HG03280 (cell line): ENCODE measurements around the gene UVSSA.
"Not testable (repeated sequence)": the region's sequence is repeated elsewhere in the genome, so short reads cannot be mapped to it uniquely, and the experiment has no call there.

Experiments
- ATAC-seq: cut with Tn5 transposase; IDR thresholded peaks from one replicate; pipeline ENCODE4 v1.9.1; 2021; ENCODE audit warnings: mild to moderate bottlenecking, moderate library complexity; ENCODE audit not compliant: unreplicated experiment

UVSSA gene

DNA sequence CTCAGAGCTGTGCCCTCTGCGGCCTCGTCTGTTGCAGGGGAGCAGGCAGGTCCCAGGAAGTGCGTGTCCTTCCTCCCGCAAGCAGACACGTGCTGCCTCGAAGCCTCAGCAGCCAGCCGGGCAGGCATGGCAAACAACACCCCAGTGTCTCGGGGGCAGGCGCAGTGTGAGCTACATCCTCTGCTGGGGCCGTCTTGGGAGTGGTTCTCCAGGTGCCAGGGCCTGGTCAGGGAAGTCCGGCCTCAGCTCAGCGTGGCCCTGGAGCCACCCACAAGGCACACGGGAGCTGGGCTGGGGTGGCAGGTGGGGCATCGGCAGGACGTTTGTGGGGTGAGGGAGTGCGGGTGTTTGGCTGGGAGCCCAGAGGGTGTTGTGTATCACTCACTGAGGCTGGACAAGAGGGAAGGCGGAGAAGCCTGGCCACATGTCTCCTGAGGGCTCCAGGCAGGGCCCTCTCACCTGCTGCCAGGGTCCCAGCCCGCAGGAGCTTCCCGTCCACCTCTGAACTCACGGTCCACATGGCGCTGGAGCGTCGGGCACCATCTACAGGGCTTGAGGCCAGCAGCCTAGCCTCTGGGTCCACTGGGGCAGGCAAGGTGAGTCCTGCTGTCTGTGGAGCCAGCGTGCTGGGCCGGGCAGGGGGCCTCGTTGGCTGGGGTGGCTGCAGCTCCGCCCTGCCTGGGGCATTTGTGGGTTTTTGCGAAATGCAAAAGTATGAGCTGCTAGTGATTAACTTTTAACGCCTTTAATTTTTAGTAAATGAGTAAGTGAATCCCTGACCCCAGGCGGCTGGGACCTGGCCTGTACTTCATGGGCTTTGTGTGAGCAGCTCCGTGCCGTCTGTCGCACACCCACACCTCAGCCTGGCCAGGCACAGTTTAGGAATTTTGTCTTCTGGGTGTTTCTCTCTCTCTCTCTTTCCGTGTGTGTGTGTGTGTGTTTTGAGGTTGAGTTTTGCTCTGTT lies 17.3 kb upstream of the UVSSA start:
- no peak for ATAC-seq

DNA sequence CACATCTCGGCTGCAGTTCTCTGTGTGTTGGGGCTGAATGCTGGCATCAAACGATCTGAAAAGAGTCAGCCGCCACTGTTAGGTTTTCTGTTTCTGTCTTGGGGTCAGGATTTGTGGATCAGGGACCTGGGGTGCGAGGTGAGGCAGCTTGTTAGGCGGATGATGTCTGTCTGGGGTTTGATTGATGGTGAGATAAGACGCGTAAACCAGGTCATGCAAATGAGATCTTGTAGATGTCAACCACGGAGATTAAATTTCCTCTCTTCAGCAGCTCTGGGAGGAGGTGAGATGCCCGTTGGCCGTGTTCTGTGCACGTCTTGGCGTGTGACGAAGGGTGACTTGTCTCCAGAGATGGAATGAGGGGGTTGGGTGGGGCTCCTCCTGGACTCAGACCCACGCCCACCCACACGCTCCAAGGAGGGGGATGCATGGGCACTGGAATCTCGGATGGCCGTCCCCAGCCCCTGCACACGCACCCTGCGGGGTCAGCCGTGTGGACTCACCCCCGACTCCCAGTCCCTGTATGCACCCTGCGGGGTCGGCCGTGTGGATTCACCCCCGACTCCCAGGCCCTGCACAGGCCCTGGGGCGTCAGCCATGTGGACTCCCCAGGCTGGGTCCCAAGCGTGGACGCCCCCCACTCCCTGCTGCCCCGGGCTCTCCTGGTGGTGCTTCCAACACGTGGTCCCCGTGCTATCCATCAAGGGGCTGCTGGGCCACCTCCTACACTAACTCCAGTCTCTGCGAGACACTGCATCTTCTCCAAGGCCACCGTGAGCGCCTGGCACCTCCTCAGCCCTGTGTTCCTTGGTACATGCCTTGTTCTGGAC lies 16.0 kb upstream of the UVSSA start:
- no peak for ATAC-seq

DNA sequence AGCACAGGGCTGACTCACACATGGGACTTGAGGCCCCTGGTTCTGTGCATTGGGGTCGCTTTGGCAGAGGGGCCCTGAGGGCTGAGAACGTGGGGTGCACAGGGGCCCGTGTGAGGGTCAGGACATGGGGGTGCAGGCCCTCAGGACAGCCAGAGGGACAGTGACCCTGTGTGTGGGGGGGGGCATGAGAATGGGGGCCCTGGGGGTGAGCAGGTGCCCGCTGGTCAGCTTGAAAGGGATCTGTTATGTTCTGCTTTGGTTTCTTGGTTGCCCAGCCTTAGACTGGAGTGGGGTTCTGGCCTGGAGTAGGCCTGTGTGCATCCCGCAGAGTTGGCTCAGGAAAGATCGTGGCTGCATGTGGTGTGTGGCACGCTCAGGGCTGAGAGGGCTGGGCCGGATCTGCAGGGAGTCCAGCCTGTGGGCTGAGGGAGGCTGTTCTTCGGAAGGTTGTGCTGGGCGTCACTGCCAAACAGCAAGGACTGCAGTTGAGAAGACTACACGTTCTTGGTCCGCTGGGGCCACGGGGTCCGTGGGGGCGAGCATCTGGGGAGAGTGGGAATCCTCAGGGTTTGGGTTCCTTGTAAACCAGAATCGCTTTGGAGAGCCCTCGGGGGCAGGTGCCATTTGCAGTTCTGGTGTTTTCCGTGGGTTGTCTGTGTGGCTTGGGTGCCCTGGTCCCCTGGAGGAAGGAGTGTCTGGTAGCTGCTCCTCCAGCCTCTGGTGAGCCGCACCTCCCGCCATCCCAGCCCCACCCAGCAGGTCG lies 15.2 kb upstream of the UVSSA start:
- no peak for ATAC-seq

DNA sequence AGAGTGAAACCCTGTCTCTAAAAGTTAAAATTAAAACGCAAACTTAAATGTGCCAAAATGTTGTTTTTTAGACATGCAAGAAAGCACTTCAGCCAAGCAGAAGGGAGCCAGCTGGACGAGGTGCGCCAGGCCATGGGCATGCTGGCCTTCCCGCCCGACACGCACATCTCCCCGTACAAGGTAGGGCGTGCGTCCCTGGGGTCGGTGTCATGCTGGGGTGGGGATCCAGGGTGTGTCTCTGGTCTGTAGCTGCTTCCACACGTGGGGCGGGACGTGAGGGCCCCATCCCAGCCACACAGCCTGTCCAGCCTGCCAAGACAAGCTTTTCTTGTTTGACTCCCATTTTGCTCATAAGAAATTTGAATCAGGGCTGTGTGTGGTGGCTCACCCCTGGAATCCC lies 14.3 kb upstream of the UVSSA start:
- ATAC-seq: no peak

DNA sequence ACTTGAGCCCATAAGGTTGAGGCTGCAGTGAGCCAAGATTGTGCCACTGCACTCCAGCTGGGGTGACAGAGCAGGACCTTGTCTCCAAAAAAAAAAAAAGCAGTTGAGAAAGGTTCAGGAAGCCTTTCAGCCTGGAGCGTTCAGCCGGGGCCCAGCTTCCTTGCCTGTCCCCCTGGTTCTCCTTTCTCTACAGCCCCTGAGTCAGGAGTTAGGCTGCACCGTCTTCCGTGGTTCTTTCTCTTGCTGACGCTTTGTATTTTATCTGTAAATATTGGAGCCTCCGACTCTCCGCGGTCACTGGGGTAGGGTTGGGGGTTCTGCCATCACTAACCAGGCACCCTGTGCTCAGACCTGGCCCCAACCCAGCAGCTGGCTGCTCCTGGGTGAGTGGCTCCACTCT lies 13.8 kb upstream of the UVSSA start:
- ATAC-seq: no peak

DNA sequence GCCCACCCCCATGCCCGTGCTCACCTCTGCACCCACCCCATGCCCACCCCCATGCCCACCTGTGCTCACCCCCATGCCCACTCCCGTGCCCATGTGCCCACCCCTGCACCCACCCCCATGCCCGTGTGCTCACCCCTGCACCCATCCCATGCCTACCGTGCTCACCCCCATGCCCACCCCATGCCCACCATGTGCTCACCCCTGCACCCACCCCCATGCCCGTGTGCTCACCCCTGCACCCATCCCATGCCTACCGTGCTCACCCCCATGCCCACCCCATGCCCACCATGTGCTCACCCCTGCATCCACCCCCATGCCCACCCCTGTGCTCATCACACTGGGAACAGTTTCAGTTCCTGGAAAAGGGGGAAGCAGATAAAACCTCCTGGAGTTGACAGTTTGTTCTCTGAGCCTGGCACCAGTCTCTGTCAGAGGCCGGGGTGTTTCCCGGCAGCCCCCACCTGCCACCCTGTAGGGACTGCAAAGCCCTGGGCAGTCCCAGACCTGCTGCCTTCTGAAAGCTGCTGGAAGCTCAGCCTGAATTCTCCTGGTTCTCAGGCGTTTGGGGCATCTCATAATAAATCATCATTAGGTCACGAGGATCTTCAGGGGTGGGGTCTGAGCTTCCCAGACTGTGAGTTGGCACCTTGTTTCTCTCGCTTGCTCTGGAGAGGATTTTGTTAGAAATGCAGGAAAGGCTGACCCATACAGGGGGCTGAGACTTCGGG lies 13.0 kb upstream of the UVSSA start:
- ATAC-seq: not testable (repeated sequence)

DNA sequence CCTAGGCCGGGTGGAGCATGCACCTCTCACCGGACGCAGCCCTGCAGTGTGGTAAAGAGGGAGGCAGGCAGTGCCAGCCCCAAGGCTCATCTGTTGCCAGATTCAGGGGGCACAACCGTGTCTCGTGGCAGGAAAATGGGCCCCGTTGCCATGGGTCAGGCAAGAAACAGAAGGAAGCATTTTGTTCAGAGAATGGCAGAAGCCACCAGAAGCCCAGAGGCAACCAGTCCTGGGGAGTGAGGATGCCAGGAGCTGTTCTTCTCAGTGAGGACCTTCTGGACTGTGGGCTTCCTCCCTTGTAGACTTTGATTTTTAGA lies 12.5 kb upstream of the UVSSA start:
- ATAC-seq: no peak

DNA sequence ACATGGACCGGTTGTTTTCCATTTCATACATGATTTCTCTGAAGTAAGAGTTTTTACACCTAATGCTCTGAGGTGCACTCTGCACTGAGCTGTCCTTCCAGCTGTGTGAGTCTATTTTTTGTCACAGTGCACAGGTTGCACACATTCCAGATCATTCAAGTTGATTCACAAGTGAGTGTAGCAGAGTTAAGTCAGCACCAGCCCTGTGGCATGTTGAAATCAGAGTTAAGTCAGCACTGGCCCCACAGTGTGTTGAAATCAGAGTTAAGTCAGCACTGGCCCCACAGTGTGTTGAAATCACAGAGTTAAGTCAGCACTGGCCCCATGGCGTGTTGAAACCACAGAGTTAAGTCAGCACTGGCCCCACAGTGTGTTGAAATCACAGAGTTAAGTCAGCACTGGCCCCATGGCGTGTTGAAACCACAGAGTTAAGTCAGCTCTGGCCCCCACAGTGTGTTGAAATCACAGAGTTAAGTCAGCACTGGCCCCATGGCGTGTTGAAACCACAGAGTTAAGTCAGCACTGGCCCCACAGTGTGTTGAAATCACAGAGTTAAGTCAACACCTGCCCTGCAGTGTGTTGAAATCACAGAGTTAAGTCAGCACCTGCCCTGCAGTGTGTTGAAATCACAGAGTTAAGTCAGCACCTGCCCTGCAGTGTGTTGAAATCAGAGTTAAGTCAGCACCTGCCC lies 11.7 kb upstream of the UVSSA start:
- not testable (repeated sequence) for ATAC-seq

DNA sequence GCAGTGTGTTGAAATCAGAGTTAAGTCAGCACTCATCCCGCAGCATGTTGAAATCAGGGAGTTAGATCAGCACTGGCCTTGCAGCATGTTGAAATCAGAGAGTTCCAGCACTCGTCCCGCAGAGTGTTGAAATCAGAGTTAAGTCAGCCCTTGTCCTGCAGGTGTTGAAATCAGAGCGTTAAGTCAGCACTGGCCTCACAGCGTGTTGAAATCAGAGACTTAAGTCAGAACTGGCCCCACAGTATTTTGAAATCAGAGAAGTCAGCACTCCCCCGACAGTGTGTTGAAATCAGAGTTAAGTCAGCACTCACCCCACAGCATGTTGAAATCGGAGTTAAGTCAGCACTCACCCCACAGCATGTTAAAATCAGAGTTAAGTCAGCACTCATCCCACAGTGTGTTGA lies 10.9 kb upstream of the UVSSA start:
- ATAC-seq: no peak

DNA sequence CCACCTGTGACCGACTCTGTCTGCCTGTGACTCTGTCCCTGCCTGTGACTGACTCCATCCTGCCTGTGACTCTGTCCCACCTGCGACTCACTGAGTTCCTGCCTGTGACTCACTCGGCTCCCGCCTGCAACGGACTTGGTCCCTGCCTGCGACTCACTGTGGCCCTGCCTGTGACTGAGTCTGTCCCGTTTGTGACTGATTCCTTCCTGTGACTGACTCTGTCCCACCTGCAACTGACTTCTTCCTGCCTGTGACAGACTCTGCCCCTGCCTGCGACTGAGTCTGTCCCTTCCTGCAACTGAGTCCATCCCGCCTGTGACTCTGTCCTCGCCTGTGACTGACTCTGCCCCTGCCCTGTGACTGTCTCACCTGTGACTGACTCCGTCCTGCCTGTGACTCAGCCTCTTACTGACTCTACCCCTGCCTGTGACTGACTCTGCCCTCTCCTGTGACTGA lies 9.6 kb upstream of the UVSSA start:
- no peak for ATAC-seq

DNA sequence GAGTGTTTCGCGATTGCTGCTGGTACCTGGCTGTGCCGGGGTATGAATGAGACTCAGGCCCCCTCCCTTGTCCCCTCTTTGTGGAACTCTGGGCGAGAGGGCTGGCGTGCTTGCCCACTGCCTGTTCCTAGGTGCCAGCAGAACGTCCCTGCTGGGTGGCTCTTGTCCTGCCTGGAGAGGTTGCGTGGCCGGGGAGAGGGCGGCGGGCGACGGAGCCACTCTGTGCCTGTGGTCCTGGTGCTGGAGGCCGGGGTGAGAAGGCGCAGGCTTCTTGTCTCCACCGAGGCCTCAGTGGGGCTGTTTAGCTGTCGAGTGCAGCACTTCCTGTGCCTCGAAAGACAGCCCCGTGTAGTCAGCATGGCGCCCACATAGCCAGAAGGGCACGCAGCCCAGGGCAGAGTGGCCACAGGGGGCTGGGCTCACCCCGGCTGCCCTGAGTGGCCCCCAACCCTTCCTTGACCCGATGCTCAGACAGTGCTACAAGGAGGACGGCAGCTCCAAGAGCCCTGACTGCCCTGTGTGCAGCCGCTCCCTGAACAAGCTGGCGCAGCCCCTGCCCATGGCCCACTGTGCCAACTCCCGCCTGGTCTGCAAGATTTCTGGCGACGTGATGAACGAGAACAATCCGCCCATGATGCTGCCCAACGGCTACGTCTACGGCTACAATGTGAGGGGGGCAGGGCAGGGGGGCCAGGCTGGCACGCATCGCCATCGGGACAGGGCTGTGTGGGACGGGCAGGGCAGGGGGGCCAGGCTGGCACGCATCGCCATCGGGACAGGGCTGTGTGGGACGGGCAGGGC lies 8.9 kb upstream of the UVSSA start:
- ATAC-seq: no peak

DNA sequence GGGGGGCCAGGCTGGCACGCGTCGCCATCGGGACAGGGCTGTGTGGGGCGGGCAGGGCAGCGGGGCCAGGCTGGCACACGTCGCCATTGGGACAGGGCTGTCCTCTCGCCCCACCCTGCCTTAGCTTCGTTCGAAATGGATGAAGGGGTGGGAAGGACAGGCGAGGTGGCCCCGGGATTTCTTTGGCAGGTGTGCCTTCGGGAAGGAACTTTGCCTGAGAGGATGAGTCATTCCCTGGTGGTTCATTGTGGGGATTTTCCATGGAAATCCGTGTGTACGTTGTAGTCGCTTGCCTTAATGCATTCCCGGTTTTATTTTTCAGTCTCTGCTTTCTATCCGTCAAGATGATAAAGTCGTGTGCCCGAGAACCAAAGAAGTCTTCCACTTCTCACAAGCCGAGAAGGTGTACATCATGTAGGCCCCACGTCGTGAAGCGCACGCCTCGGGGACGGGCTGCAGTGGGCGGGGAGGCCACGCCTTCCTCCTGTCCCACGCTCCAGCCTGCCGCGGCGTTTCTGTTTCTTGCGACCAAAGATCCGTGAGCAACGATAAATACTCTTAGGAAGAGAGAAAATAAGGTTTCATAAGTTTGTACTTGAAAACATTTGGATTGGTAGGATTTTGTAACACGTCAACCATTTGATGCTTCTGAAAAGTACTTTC lies 8.1 kb upstream of the UVSSA start:
- no peak for ATAC-seq

DNA sequence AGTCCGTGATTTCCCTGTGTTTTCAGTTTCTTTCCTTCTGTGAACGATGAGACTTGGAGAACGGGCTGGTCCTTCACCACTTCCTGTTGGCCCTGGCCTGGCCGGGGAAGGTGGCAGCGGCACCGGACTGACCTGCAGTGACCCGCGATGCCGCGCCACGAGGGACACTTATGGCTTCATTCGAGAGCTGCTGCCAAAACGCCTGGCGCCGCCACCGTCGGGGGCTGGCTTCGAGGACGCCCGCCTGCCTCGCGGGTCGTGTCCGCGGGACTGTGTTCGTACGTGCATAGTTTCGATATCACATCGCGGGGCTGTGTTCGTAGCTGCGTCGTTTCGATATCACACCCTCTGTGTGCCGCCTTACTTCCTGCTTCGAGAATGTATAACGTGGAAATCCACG lies 7.5 kb upstream of the UVSSA start:
- no peak for ATAC-seq

DNA sequence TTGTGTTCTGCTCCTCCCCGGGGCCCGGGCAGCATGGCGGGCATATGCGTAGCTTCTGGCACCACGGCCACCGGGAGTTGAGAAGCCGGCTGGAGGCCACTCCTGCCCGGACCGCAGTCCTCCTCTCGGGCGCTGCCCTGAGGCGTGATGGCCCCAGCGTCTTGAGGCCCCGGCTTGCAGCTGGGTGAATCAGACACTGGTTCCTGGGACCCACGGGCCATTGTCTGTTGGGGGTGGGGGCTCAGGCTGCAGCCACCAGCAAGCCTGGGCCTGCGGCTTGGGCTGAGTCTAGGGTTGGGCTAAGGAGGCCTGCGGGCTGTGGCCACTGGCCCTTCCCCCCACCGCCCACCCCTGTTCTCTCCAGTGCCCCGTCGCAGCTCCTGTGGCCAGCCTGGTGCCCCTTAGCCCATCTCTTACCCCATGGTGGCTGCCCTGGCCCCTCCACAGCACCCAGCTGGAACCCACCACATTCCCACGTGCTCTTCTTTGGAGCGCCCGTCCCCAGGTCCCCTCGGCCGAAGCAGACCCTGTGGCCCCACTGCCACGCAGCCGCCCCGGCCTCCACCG lies 6.7 kb upstream of the UVSSA start:
- no peak for ATAC-seq

DNA sequence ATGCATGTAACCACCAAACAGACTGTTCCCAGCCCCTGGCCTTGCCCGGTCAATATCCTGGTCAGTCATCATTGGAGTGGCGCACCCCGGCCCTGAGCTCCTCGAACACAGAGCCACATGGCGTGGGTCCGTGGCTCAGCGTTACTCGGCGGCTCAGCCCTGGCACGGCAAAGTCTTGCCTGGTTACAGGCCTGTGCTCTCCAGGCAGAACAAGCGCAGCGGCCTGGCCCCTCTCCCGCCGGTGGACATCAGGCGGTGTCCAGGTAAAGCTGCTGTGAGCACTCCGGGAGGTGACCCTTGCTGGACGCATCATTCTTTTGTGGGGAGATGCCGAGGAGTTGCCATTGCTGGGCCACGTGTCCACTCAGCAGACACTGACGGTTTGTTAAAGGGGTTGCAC lies 6.1 kb upstream of the UVSSA start:
- no peak for ATAC-seq

DNA sequence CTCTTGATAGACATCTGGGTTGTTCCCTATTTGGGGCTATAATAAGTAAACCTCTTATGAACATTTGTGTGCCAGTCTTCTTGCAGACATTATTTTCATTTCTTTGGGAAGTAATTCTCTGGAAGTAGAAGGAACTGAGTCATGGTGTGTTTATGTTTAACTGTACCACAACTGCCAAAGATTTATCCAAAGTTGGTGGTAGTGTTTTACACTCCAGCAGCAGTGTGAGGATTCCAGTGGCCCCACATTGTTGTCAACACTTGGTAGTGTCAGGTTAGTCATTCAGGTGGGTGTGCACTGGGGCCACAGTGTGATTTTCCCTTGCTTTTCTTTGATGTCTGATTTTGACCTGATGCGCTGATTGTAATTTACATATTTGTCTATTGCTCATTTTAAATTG lies 5.0 kb upstream of the UVSSA start:
- no peak for ATAC-seq

DNA sequence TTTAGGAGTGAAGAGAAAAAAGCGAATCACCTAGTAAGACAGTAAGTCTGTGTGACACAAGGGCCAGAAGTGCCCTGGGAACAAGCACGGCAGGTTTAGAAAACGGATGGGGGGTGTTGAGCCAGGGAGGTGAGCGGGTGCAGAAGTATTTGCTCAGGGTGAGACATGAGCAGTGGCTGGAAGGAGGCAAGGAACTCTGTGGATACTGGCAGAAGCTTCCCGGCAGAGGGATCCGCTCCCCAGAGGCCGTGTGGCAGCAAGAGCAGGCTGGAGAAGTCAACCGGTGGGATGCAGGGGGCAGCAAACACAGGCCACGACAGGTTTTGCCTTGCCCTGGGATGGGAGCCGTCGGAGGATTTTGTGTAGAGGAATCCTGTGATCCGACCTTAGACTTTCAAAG lies 2.3 kb upstream of the UVSSA start:
- no peak for ATAC-seq
